Spleen (tissue), 11 donors: Measurements from ENCODE around the gene EHD4. TPM values are rescaled to one million over a fixed set of nuclear protein-coding genes. Genes with fewer than 3 reads are reported as not detected.

Experiments
- DNase-seq: peaks from one replicate; pipeline ENCODE4 v3.0.0-alpha.2; 2020
- H3K27ac ChIP-seq, 8 donors: fragments of 200-600 bp; sonication (generic) in 7 of 8; 1 replicate in 4 of 8; 2 replicates in 4 of 8; pipeline versions ENCODE4 v1.5.0 to v1.8.0; 2016 to 2021; ENCODE audit warnings: inconsistent platforms in 4 of 8, mild to moderate bottlenecking in 4 of 8, moderate library complexity in 1 of 8
- H3K27me3 ChIP-seq, 7 donors: fragments of 200-600 bp; sonication (generic) in 6 of 7; replicated peaks in 1 of 7; 1 replicate in 4 of 7; 2 replicates in 3 of 7; pipeline versions ENCODE4 v1.5.0 to v1.8.0; 2016 to 2021; ENCODE audit warnings: inconsistent platforms in 3 of 7, mild to moderate bottlenecking in 1 of 7
- H3K36me3 ChIP-seq, 6 donors: fragments of 200-600 bp; sonication (generic) in 5 of 6; 1 replicate in 4 of 6; 2 replicates in 2 of 6; pipeline versions ENCODE4 v1.5.0 to v1.8.0; 2016 to 2021; ENCODE audit warnings: inconsistent platforms in 2 of 6
- H3K4me1 ChIP-seq, 6 donors: fragments of 200-600 bp; sonication (generic) in 5 of 6; 1 replicate in 3 of 6; 2 replicates in 3 of 6; pipeline versions ENCODE4 v1.5.0 to v1.8.0; 2016 to 2021; ENCODE audit warnings: inconsistent platforms in 3 of 6
- H3K4me3 ChIP-seq, 8 donors: fragments of 200-600 bp; sonication (generic) in 7 of 8; 1 replicate in 4 of 8; 2 replicates in 4 of 8; pipeline versions ENCODE4 v1.5.0 to v1.8.0; 2016 to 2021; ENCODE audit warnings: inconsistent platforms in 4 of 8, mild to moderate bottlenecking in 4 of 8, moderate library complexity in 2 of 8
- H3K9me3 ChIP-seq, 8 donors: fragments of 200-600 bp; sonication (generic) in 7 of 8; 1 replicate in 4 of 8; 2 replicates in 4 of 8; pipeline versions ENCODE4 v1.5.0 to v1.8.0; 2016 to 2021; ENCODE audit warnings: inconsistent platforms in 4 of 8
- CTCF ChIP-seq, 11 experiments: fragments of 200-600 bp in 7 of 11; fragments of 450-650 bp in 4 of 11; sonication (generic) in 4 of 11; IDR thresholded peaks in 8 of 11; conservative IDR thresholded peaks in 3 of 11; 1 replicate in 7 of 11; 2 replicates in 4 of 11; pipeline versions ENCODE4 v1.4.0 to v1.8.0; 2016 to 2021; ENCODE audit warnings: antibody characterized with exemption in 11 of 11, inconsistent platforms in 4 of 11, mild to moderate bottlenecking in 1 of 11
- POLR2A ChIP-seq, 3 donors: fragments of 450-650 bp; IDR thresholded peaks; one replicate each; pipeline ENCODE4 v1.5.1; 2017; ENCODE audit warnings: antibody characterized with exemption in 3 of 3, mild to moderate bottlenecking in 1 of 3
- POLR2AphosphoS5 ChIP-seq, 3 donors: sonication (generic); formaldehyde crosslinking; IDR thresholded peaks; one replicate each; pipeline ENCODE4 v1.5.1; 2017; ENCODE audit warnings: antibody characterized with exemption in 3 of 3
- WGBS, 5 donors: extraction: QIAGEN DNeasy Blood & Tissue Kit in 3 of 5; methylation state at CpG; one replicate each; pipeline versions ENCODE4 v1.1.5 to v1.1.7; 2013 to 2018; 5-methylcytosine and 5-hydroxymethylcytosine counted together
- intact Hi-C: fragments of 100-400 bp; cut with DNase I; formaldehyde crosslinking; loops from one replicate; pipeline ENCODE4 v1.15.0; 2023; ENCODE audit warnings: low total_unique reads
- polyA plus RNA-seq, 3 donors: library from polyadenylated mRNA; stranded (reverse); fragments of 200-250 nt; gene quantifications; one replicate each; pipeline ENCODE4 v1.2.1, GENCODE V29; 2013
- total RNA-seq, 7 donors: library from RNA; depleted of rRNA in 3 of 7; stranded (reverse); fragments of >200 nt in 3 of 7; fragmentation: NEBNext Ultra II Directional in 4 of 7; extraction: Animal tissue kit (Norgen Biotek cat#: 25700) in 4 of 7; gene quantifications; one replicate each; pipeline versions ENCODE4 v1.1.0 to v1.2.1, GENCODE V29; 2016 to 2021
- donor health status: healthy with polysubstance abuse.
- donor health status: DM: no; HTN: no; CAD: no; lungs with moderate emphysema.
- donor health status: DM: no; HTN: no; CAD: no.
- donor health status: Bipolar disorder and iron deficiency.
- donor health status: healthy.
- donor health status: DM: no; HTN: no; CAD: no.
- donor health status: DM: yes; HTN: yes; CAD: no.

EHD4 gene
- total and polyA plus RNA-seq, 10 donors, result 5.5 to 33.2 (median 21.7) TPM

GRCh38 chr15:41923401-41923997, 48.9 kb downstream of the EHD4 start:
- TF ChIP-seq POLR2AphosphoS5 (IDR thresholded peaks at IDR 0.05) (no peak), POLR2A (IDR thresholded peaks at IDR 0.05) (no peak), CTCF (IDR thresholded peaks at IDR 0.05 in 8 of 11, conservative IDR thresholded peaks at IDR 0.05 in 3 of 11) (no peak)
- no peak for DNase-seq
- intact Hi-C loops, result no loop called here
- 85 to 94% (median 92%) methylated on average over 3 of the region's 3 CpGs for WGBS, 5 donors
- Histone ChIP-seq H3K36me3 (peaks cover 0 to 39% (median 9%) of the 10 kb centered on the region in 6 donors), H3K9me3 (no peaks in the 10 kb centered on the region), H3K4me3 (no peak overlapping the region), H3K27me3 (no peaks in the 10 kb centered on the region), H3K27ac (no peak overlapping the region), H3K4me1 (peaks cover 14 to 64% (median 52%) of the 10 kb centered on the region in 6 donors)

GRCh38 chr15:41922353-41922752, 50.0 kb downstream of the EHD4 start:
- no peaks in the 10 kb centered on the region for H3K9me3 ChIP-seq
- H3K27ac ChIP-seq, result no peak overlapping the region
- H3K4me1 ChIP-seq, result peaks cover 10 to 61% (median 48%) of the 10 kb centered on the region in 6 donors
- no peak for DNase-seq
- 69 to 79% (median 73%) methylated on average over 9 of the region's 9 CpGs for WGBS, 5 donors
- intact Hi-C loops, result no loop called here
- H3K27me3 ChIP-seq, result no peaks in the 10 kb centered on the region
- H3K4me3 ChIP-seq, result no peak overlapping the region
- TF ChIP-seq POLR2AphosphoS5 (IDR thresholded peaks at IDR 0.05), result no peak
- TF ChIP-seq POLR2A (IDR thresholded peaks at IDR 0.05), result no peak
- H3K36me3 ChIP-seq, result peaks cover 0 to 51% (median 15%) of the 10 kb centered on the region in 6 donors

- no peak for DNase-seq
- Histone ChIP-seq H3K4me3 (no peak overlapping the region), H3K4me1 (peaks cover 9 to 61% (median 47%) of the 10 kb centered on the region in 6 donors), H3K9me3 (no peaks in the 10 kb centered on the region), H3K27ac (no peak overlapping the region), H3K27me3 (no peaks in the 10 kb centered on the region), H3K36me3 (peaks cover 0 to 52% (median 15%) of the 10 kb centered on the region in 6 donors)
- TF ChIP-seq POLR2AphosphoS5 (IDR thresholded peaks at IDR 0.05) (no peak), CTCF (IDR thresholded peaks at IDR 0.05 in 8 of 11, conservative IDR thresholded peaks at IDR 0.05 in 3 of 11) (no peak), POLR2A (IDR thresholded peaks at IDR 0.05) (no peak)
- intact Hi-C loops, result no loop called here
- WGBS, 5 donors, result 77 to 85% (median 78%) methylated on average over 5 of the region's 5 CpGs
Measured at GRCh38 chr15:41921639-41922038, 50.7 kb downstream of the EHD4 start.

GRCh38 chr15:41921167-41921566, 51.2 kb downstream of the EHD4 start:
- Histone ChIP-seq H3K27ac (no peak overlapping the region), H3K9me3 (no peaks in the 10 kb centered on the region), H3K4me3 (no peak overlapping the region), H3K36me3 (peaks cover 0 to 52% (median 15%) of the 10 kb centered on the region in 6 donors), H3K27me3 (no peaks in the 10 kb centered on the region), H3K4me1 (peaks cover 6 to 61% (median 47%) of the 10 kb centered on the region in 6 donors)
- WGBS, 5 donors, result 88 to 92% (median 90%) methylated on average over 9 of the region's 9 CpGs
- no peak for TF ChIP-seq POLR2AphosphoS5 (IDR thresholded peaks at IDR 0.05)
- TF ChIP-seq POLR2A (IDR thresholded peaks at IDR 0.05), result no peak
- no peak for TF ChIP-seq CTCF (IDR thresholded peaks at IDR 0.05 in 8 of 11, conservative IDR thresholded peaks at IDR 0.05 in 3 of 11)
- intact Hi-C loops, result no loop called here
- no peak for DNase-seq
